K562 (cell line): Measurements from ENCODE around the gene NPEPL1. TPM values are rescaled to one million over a fixed set of nuclear protein-coding genes. Genes with fewer than 3 reads are reported as not detected.

Experiments used
- ATAC-seq: fragments of 200-7000 bp; cut with Tn5 transposase; 3 replicates; pipeline ENCODE4 v1.9.1; 2020; ENCODE audit warnings: moderate library complexity
- BruUV-seq: library from RNA; stranded (reverse); fragments of 400-500 nt; replicated peaks from 2 replicates; lab custom pipeline; 2021; lab: Mats Ljungman, UMichigan
- CTCF ChIA-PET: fragments of 300-600 bp; formaldehyde crosslinking; extraction: SDS; loops from one replicate; lab custom pipeline; 2021; ENCODE audit warnings: low intra/inter-chr PET ratio; lab: Yijun Ruan, JAX
- POLR2A ChIA-PET: fragments of 300-600, 350-650 bp; sonication (Branson Sonifier 250); formaldehyde crosslinking; extraction: SDS; loops from one replicate; lab custom pipeline; 2021; ENCODE audit warnings: antibody characterized with exemption, inconsistent platforms; lab: Yijun Ruan, JAX
- DNase-seq, 4 experiments: peaks; one replicate each; pipeline versions ENCODE4 v3.0.0 to v3.0.0-alpha.2; 2011 to 2018; ENCODE audit warnings: low spot score in 3 of 4, mixed read lengths in 3 of 4; ENCODE audit errors: extremely low read depth in 1 of 4
- FAIRE-seq: peaks from 2 replicates; lab custom pipeline; 2011; peaks lifted over from hg19 to GRCh38; lab: Jason Lieb, UNC
- H2AFZ ChIP-seq: 2 replicates; pipeline ENCODE4 v1.6.0; 2011; ENCODE audit warnings: low read depth, low read length, control low read depth, inconsistent platforms
- H3K27ac ChIP-seq: fragments of 200-600 bp; 3 replicates; pipeline ENCODE4 v1.8.0; 2011; ENCODE audit warnings: low read depth, mild to moderate bottlenecking, control low read depth, inconsistent platforms, low read length, moderate library complexity, mixed read lengths; ENCODE audit errors: extremely low read depth
- H3K27me3 ChIP-seq, 2 experiments: fragments of 300-600 bp in 1 of 2; 2 replicates in 1 of 2; 3 replicates in 1 of 2; pipeline versions ENCODE4 v1.6.0 to v1.8.0; 2011; ENCODE audit warnings: inconsistent platforms in 2 of 2, low read length in 2 of 2, mild to moderate bottlenecking in 1 of 2, mixed read lengths in 1 of 2, moderate library complexity in 1 of 2; ENCODE audit not compliant: control insufficient read depth in 2 of 2, insufficient read depth in 2 of 2
- H3K36me3 ChIP-seq: fragments of 300-600 bp; 3 replicates; pipeline ENCODE4 v1.8.0; 2011; ENCODE audit warnings: mild to moderate bottlenecking, low read length, inconsistent platforms; ENCODE audit not compliant: control insufficient read depth, insufficient read depth
- H3K4me1 ChIP-seq, 2 experiments: fragments of 200-600 bp in 1 of 2; replicated peaks in 1 of 2; 2 replicates in 1 of 2; 3 replicates in 1 of 2; pipeline versions ENCODE4 v1.5.1 to v1.8.0; 2011; ENCODE audit warnings: inconsistent platforms in 2 of 2, low read length in 2 of 2, mild to moderate bottlenecking in 1 of 2, mixed read lengths in 1 of 2, moderate library complexity in 1 of 2; ENCODE audit not compliant: control insufficient read depth in 2 of 2, insufficient read depth in 2 of 2
- H3K4me2 ChIP-seq: 2 replicates; pipeline ENCODE4 v1.6.1; 2011; ENCODE audit warnings: low read length, control low read depth, inconsistent platforms, mixed read lengths; ENCODE audit not compliant: insufficient read depth
- H3K4me3 ChIP-seq: fragments of 200-600 bp; sonication (generic), shearing (Covaris generic); 2 replicates; pipeline ENCODE4 v1.5.1; 2016; ENCODE audit warnings: control low read depth, inconsistent platforms
- H3K79me2 ChIP-seq: fragments of 200-600 bp; 3 replicates; pipeline ENCODE4 v1.8.0; 2011; ENCODE audit warnings: low read length, inconsistent platforms; ENCODE audit not compliant: control insufficient read depth, insufficient read depth
- H3K9ac ChIP-seq, 2 experiments: 2 replicates each; pipeline versions ENCODE4 v1.6.0 to v1.6.1; 2011; ENCODE audit warnings: low read depth in 2 of 2, low read length in 2 of 2, control low read depth in 1 of 2, inconsistent platforms in 1 of 2, mild to moderate bottlenecking in 1 of 2, mixed read lengths in 1 of 2; ENCODE audit not compliant: insufficient read depth in 1 of 2
- H3K9me1 ChIP-seq: one replicate; pipeline ENCODE4 v1.6.0; 2011; ENCODE audit warnings: inconsistent platforms, mild to moderate bottlenecking, low read length, moderate library complexity; ENCODE audit not compliant: control insufficient read depth, insufficient read depth
- H3K9me3 ChIP-seq: replicated peaks from 2 replicates; pipeline ENCODE4 v1.5.1; 2011; ENCODE audit warnings: low read depth, low read length, inconsistent platforms; ENCODE audit not compliant: control insufficient read depth, insufficient read depth
- H4K20me1 ChIP-seq: replicated peaks from 2 replicates; pipeline ENCODE4 v1.6.1; 2011; ENCODE audit warnings: low read length, inconsistent platforms, mixed read lengths; ENCODE audit not compliant: control insufficient read depth, insufficient read depth
- RBM14 ChIP-seq: fragments of 200-400 bp; formaldehyde crosslinking; IDR thresholded peaks from 2 replicates; pipeline ENCODE4 v1.6.1; 2018; ENCODE audit warnings: low read depth, mild to moderate bottlenecking, low read length, moderate library complexity, borderline replicate concordance; ENCODE audit not compliant: insufficient read depth
- STAT5B ChIP-seq: fragments of 250-450 bp; sonication (Bioruptor Pico); IDR thresholded peaks from 2 replicates; pipeline ENCODE4 v1.8.0; 2021; ENCODE audit warnings: mild to moderate bottlenecking, inconsistent platforms
- TFAM ChIP-seq: fragments of 250-450 bp; sonication (Bioruptor Pico); conservative IDR thresholded peaks from 2 replicates; pipeline ENCODE4 v1.5.0; 2021; ENCODE audit warnings: mild to moderate bottlenecking, moderate library complexity
- WGBS: fragments of 100-300 bp; shearing (Covaris generic); methylation state at CpG from one replicate; pipeline ENCODE4 v1.1.6; 2016; ENCODE audit warnings: low coverage, mixed read lengths; ENCODE audit not compliant: insufficient coverage; ENCODE audit errors: missing lambda C conversion rate; 5-methylcytosine and 5-hydroxymethylcytosine counted together
- in situ Hi-C: fragments of 300-500 bp; cut with MboI; formaldehyde crosslinking; loops from 4 replicates; pipeline ENCODE4 v1.15.0; 2018; ENCODE audit warnings: inconsistent platforms, mixed read lengths
- intact Hi-C: fragments of 100-400 bp; cut with micrococcal nuclease; formaldehyde crosslinking; loops from 2 replicates; pipeline ENCODE4 v1.14.2; 2022
- polyA plus RNA-seq, 8 experiments: library from polyadenylated mRNA; depleted of rRNA in 4 of 8; stranded (reverse) in 5 of 8; unstranded in 3 of 8; fragments of >200 nt; fragmentation: Nextera tagmentation in 2 of 8; fragmentation: Illumina TruSeq in 1 of 8; extraction: Ambion mirVana in 2 of 8; extraction: Trizol in 1 of 8; gene quantifications; 2 replicates each; pipeline versions ENCODE4 v1.2.1 to v1.2.3, GENCODE V29; 2011 to 2014; ENCODE audit warnings: inconsistent platforms in 1 of 8, missing spikeins in 1 of 8
- total RNA-seq, 7 experiments: library from RNA; depleted of rRNA in 6 of 7; stranded (reverse); fragments of >200 nt in 6 of 7; fragmentation: Illumina TruSeq in 2 of 7; extraction: Trizol in 2 of 7; gene quantifications; 2 replicates each; pipeline versions ENCODE4 v1.2.1 to v1.2.3, GENCODE V29; 2011 to 2021; ENCODE audit warnings: low replicate concordance in 1 of 7
- TF ChIP-seq, protein P1 (sequence below): fragments of 200-800 bp; sonication (Bioruptor generic); IDR thresholded peaks from 2 replicates; pipeline ENCODE4 v1.6.1; 2017; ENCODE audit warnings: missing genetic modification characterization, missing compliant biosample characterization

NPEPL1 gene
- total and polyA plus RNA-seq, 9 of the 15 experiments (the other 6 are each of a cell fraction or from before 2014, with no cell fraction given), result 0.04 to 5.6 (median 0.94) TPM

DNA sequence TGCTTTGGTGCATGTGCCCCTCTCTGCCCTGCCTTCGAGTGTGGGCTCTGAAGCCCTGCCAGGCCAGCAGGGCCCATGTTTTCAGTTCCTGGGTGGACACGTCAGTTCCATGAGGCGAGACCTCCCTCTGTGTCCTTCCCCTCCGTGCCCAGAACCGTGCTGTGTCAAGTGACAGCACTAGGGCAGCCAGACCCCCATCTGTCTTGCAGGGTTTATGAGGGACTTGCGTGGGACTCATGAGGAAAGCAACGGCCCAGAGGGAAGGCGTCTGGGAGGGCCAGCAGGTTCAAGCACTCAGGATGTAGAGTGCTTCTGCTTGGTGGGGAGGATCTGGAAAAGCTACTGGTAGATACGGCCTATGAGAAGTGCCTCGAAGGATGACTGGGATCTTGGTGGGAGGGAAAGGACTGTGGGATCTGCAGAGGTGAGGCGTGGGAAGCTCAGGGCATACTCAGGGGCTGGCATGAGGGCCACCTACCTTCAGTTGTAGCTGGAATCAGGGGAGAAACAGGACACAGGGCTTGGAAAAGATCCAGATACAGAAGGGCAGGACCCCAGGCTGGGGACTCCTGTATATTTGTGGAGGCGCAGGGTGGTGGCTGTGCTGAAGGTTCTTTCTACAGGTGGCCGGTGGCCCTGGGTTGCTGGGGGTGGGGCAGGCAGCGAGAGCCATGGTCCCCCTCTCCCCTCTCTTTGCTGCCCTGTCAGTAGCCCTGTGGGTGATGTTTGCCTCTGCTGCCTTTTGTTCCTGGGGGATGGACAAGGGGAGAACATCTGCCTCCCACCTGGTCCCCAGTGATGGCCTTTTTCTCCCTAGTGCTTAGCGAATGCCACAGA, 5.5 kb downstream of the NPEPL1 start (continued):
- TF ChIP-seq, protein P1, sequence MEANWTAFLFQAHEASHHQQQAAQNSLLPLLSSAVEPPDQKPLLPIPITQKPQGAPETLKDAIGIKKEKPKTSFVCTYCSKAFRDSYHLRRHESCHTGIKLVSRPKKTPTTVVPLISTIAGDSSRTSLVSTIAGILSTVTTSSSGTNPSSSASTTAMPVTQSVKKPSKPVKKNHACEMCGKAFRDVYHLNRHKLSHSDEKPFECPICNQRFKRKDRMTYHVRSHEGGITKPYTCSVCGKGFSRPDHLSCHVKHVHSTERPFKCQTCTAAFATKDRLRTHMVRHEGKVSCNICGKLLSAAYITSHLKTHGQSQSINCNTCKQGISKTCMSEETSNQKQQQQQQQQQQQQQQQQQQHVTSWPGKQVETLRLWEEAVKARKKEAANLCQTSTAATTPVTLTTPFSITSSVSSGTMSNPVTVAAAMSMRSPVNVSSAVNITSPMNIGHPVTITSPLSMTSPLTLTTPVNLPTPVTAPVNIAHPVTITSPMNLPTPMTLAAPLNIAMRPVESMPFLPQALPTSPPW (CRISPR knock-in tag), result no peak
- no peak for TF ChIP-seq TFAM (CRISPR knock-in tag)

DNA sequence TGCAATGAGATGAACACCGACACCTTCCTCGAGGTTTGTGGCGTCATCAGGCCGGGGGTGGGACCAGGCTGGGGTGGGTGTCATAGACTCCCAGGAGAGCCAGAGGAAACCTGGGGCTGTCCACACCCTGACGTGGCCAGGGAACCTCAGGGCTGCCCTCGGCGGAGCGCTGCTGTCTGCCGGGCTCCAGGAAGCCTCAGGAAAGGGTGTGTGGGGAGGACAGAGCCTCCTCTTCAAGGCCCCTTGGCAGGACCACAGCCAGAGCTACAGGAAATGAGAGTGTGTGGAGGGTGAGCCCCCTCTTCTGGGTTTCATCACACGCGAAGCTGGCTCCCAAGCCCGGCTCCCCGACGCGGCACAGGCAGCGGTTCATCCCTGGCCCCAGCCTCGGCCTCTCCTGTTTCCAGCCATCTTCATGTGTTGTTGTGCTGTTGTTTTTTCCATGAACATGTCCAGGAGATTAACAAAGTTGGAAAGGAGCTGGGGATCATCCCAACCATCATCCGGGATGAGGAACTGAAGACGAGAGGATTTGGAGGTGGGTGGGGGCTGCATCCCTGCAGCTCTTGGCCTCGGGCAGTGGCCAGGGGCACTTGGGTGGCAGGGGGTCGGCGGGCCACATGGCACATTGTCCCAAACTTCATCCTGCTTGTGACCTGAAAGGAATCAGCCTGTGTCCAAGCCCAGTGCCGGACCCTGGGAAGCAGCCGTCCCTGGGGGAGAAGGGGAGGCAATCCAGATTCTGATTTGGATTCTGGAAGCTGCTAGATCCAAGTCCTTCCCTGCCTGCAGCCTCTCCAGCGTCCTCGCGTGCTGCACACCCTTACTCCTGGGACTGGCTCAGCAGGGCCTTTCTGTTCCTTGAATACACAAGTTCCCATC, 6.4 kb downstream of the NPEPL1 start:
- CTCF ChIA-PET, result no interaction called here
- H3K9ac ChIP-seq, result no peak overlapping the region
- H3K9me1 ChIP-seq, result peaks cover 6% of the 10 kb centered on the region
- POLR2A ChIA-PET, result interaction anchor here (0.6 kb wide), 1 partner anchor 9 kb away, joined by 3 read pairs; no protein-coding TSS in a partner anchor
- no peak for FAIRE-seq
- no peak overlapping the region for H3K27ac ChIP-seq
- in situ Hi-C loops, result no loop called here
- BruUV-seq, result no TSS peak
- H3K9me3 ChIP-seq, result no peaks in the 10 kb centered on the region
- no peaks in the 10 kb centered on the region for H3K79me2 ChIP-seq
- H3K4me3 ChIP-seq, result no peak overlapping the region
- DNase-seq, result no peak
- ATAC-seq, result no peak
- peaks cover 3 to 32% of the 10 kb centered on the region in 2 experiments; a peak in 3 of 5 replicates for H3K4me1 ChIP-seq
- no peak overlapping the region for H3K4me2 ChIP-seq
- H3K36me3 ChIP-seq, result no peaks in the 10 kb centered on the region; the same call in 1 of the 3 replicates
- no peaks in the 10 kb centered on the region; a peak in 1 of 5 replicates for H3K27me3 ChIP-seq
- WGBS, result 63% methylated on average over 19 of the region's 27 CpGs
- H2AFZ ChIP-seq, result no peak overlapping the region
- H4K20me1 ChIP-seq, result no peaks in the 10 kb centered on the region
- intact Hi-C loops, result no loop called here
- TF ChIP-seq STAT5B (CRISPR knock-in tag), result no peak
- no peak for TF ChIP-seq RBM14
- TF ChIP-seq, all 486 proteins: peak for 0
